K562 (cell line): Measurements from ENCODE around the gene CCDC85C. TPM values are rescaled to one million over a fixed set of nuclear protein-coding genes. Genes with fewer than 3 reads are reported as not detected.

ENCODE experiments used
- ATF1 ChIP-seq, 2 experiments: fragments of 450-650 bp in 1 of 2; IDR thresholded peaks; 2 replicates each; pipeline ENCODE4 v1.6.1; 2016; ENCODE audit warnings: missing compliant biosample characterization in 1 of 2, missing genetic modification characterization in 1 of 2
- C11orf30 ChIP-seq: fragments of 450-650 bp; IDR thresholded peaks from 2 replicates; pipeline ENCODE4 v1.6.1; 2016; ENCODE audit warnings: low read depth, mild to moderate bottlenecking
- CREM ChIP-seq: IDR thresholded peaks from 2 replicates; pipeline ENCODE4 v1.6.1; 2014; ENCODE audit warnings: antibody characterized with exemption, low read depth
- CTBP1 ChIP-seq: fragments of 450-650 bp; IDR thresholded peaks from 2 replicates; pipeline ENCODE4 v1.6.1; 2016; ENCODE audit warnings: borderline replicate concordance
- EP300 ChIP-seq: IDR thresholded peaks from 2 replicates; pipeline ENCODE4 v1.6.1; 2012; ENCODE audit warnings: low read length, improper control_type of control experiment
- EP400 ChIP-seq: fragments of 450-650 bp; IDR thresholded peaks from 2 replicates; pipeline ENCODE4 v1.6.1; 2017; ENCODE audit warnings: antibody characterized with exemption, mild to moderate bottlenecking, moderate library complexity
- GABPA ChIP-seq: fragments of 200-800 bp; sonication (Bioruptor generic); conservative IDR thresholded peaks from 2 replicates; pipeline ENCODE4 v1.6.1; 2016; ENCODE audit warnings: low read depth, missing genetic modification characterization, missing compliant biosample characterization
- GTF2A2 ChIP-seq: IDR thresholded peaks from 2 replicates; pipeline ENCODE4 v1.6.1; 2016; ENCODE audit warnings: mild to moderate bottlenecking, missing genetic modification characterization, missing compliant biosample characterization
- HDAC1 ChIP-seq, 2 experiments: fragments of 450-650 bp; IDR thresholded peaks; 2 replicates each; pipeline ENCODE4 v1.6.1; 2016 to 2017; ENCODE audit warnings: inconsistent platforms in 1 of 2, mild to moderate bottlenecking in 1 of 2, moderate library complexity in 1 of 2
- JUN ChIP-seq, 2 experiments: sonication (generic) in 1 of 2; formaldehyde crosslinking in 1 of 2; IDR thresholded peaks; 2 replicates each; pipeline versions ENCODE4 v1.6.1 to v1.8.0; 2012 to 2022; ENCODE audit warnings: borderline replicate concordance in 2 of 2, mild to moderate bottlenecking in 2 of 2, improper control_type of control experiment in 1 of 2, low read depth in 1 of 2, low read length in 1 of 2, missing genetic modification reagents in 1 of 2
- JUND ChIP-seq, 2 experiments: IDR thresholded peaks; 2 replicates in 1 of 2; 3 replicates in 1 of 2; pipeline ENCODE4 v1.6.1; 2011; ENCODE audit warnings: borderline replicate concordance in 2 of 2, low read depth in 2 of 2, low read length in 2 of 2, improper control_type of control experiment in 1 of 2, missing biosample characterization in 1 of 2, missing genetic modification characterization in 1 of 2, missing genetic modification reagents in 1 of 2
- MYNN ChIP-seq, 2 experiments: sonication (generic); formaldehyde crosslinking in 1 of 2; IDR thresholded peaks; 2 replicates each; pipeline versions ENCODE4 v1.5.0 to v1.6.1; 2016 to 2020; ENCODE audit warnings: antibody characterized with exemption in 1 of 2, missing genetic modification reagents in 1 of 2
- NFE2L1 ChIP-seq: fragments of 450-650 bp; IDR thresholded peaks from 2 replicates; pipeline ENCODE4 v1.6.1; 2016; ENCODE audit warnings: missing genetic modification characterization, low read depth, mild to moderate bottlenecking, missing compliant biosample characterization, moderate library complexity, borderline replicate concordance
- NFIC ChIP-seq: fragments of 450-650 bp; IDR thresholded peaks from 2 replicates; pipeline ENCODE4 v1.6.1; 2017; ENCODE audit warnings: mild to moderate bottlenecking, inconsistent platforms
- PHF8 ChIP-seq: fragments of 200-600 bp; sonication (generic); IDR thresholded peaks from 2 replicates; pipeline ENCODE4 v1.6.1; 2012; ENCODE audit warnings: mixed run types, mild to moderate bottlenecking, inconsistent platforms, low read length, moderate library complexity, borderline replicate concordance
- PML ChIP-seq: IDR thresholded peaks from 2 replicates; pipeline ENCODE4 v1.6.1; 2012; ENCODE audit warnings: low read length, inconsistent platforms
- RCOR1 ChIP-seq, 2 experiments: IDR thresholded peaks; 2 replicates each; pipeline ENCODE4 v1.6.1; 2012; ENCODE audit warnings: low read depth in 2 of 2, low read length in 2 of 2, borderline replicate concordance in 1 of 2, improper control_type of control experiment in 1 of 2
- SMARCA4 ChIP-seq: fragments of 450-650 bp; IDR thresholded peaks from 2 replicates; pipeline ENCODE4 v1.6.1; 2016
- SPI1 ChIP-seq: IDR thresholded peaks from 2 replicates; pipeline ENCODE4 v1.6.1; 2011; ENCODE audit warnings: low read depth, low read length, control low read depth, borderline replicate concordance
- TBL1XR1 ChIP-seq, 2 experiments: IDR thresholded peaks; 2 replicates each; pipeline ENCODE4 v1.6.1; 2012; ENCODE audit warnings: improper control_type of control experiment in 2 of 2, low read length in 2 of 2, mild to moderate bottlenecking in 1 of 2
- ZBTB49 ChIP-seq: sonication (generic); formaldehyde crosslinking; IDR thresholded peaks from 2 replicates; pipeline ENCODE4 v1.8.0; 2022; ENCODE audit warnings: missing genetic modification reagents, mild to moderate bottlenecking, borderline replicate concordance
- ZNF224 ChIP-seq: sonication (generic); formaldehyde crosslinking; IDR thresholded peaks from 2 replicates; pipeline ENCODE4 v1.8.0; 2022; ENCODE audit warnings: mild to moderate bottlenecking, missing genetic modification reagents
- ZNF239 ChIP-seq: fragments of 250-450 bp; sonication (Bioruptor Pico); IDR thresholded peaks from 2 replicates; pipeline ENCODE4 v1.4.0; 2020; ENCODE audit warnings: mild to moderate bottlenecking
- polyA plus RNA-seq, 8 experiments: library from polyadenylated mRNA; depleted of rRNA in 4 of 8; stranded (reverse) in 5 of 8; unstranded in 3 of 8; fragments of >200 nt; fragmentation: Nextera tagmentation in 2 of 8; fragmentation: Illumina TruSeq in 1 of 8; extraction: Ambion mirVana in 2 of 8; extraction: Trizol in 1 of 8; gene quantifications; 2 replicates each; pipeline versions ENCODE4 v1.2.1 to v1.2.3, GENCODE V29; 2011 to 2014; ENCODE audit warnings: inconsistent platforms in 1 of 8, missing spikeins in 1 of 8
- total RNA-seq, 7 experiments: library from RNA; depleted of rRNA in 6 of 7; stranded (reverse); fragments of >200 nt in 6 of 7; fragmentation: Illumina TruSeq in 2 of 7; extraction: Trizol in 2 of 7; gene quantifications; 2 replicates each; pipeline versions ENCODE4 v1.2.1 to v1.2.3, GENCODE V29; 2011 to 2021; ENCODE audit warnings: low replicate concordance in 1 of 7
- TF ChIP-seq, protein P1 (sequence below): sonication (generic); formaldehyde crosslinking; IDR thresholded peaks from 2 replicates; pipeline ENCODE4 v1.4.0; 2020; ENCODE audit warnings: mild to moderate bottlenecking, missing genetic modification reagents

CCDC85C gene
- total and polyA plus RNA-seq, 9 of the 15 experiments (the other 6 are each of a cell fraction or from before 2014, with no cell fraction given), result 0.18 to 22.0 (median 6.3) TPM

DNA sequence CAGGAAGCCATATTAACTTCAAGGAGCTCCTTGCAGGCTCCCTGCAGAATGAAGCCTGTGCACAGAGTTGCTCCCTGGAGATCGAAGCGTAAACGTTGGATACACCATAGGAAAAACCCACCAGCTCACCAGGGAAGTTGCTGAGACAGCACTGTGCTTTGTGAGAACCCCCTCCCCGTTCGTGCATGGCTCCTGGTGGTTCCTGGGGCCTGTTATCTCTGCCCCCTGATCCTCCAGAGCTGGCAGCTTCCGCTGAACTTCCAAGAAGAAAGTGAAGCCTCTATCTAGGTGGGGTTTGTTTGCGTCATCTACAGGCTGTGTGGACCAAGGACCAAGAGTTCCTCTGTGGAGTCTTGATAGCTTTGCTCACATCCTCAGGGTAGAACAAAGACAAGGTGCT lies 2.4 kb upstream of the CCDC85C start (continued):
- TF ChIP-seq, protein P1, sequence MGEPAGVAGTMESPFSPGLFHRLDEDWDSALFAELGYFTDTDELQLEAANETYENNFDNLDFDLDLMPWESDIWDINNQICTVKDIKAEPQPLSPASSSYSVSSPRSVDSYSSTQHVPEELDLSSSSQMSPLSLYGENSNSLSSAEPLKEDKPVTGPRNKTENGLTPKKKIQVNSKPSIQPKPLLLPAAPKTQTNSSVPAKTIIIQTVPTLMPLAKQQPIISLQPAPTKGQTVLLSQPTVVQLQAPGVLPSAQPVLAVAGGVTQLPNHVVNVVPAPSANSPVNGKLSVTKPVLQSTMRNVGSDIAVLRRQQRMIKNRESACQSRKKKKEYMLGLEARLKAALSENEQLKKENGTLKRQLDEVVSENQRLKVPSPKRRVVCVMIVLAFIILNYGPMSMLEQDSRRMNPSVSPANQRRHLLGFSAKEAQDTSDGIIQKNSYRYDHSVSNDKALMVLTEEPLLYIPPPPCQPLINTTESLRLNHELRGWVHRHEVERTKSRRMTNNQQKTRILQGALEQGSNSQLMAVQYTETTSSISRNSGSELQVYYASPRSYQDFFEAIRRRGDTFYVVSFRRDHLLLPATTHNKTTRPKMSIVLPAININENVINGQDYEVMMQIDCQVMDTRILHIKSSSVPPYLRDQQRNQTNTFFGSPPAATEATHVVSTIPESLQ (CRISPR knock-in tag), result no peak
- TF ChIP-seq TBL1XR1 (IDR thresholded peaks at IDR 0.05; ENCODE audit: low read length in 2 of 2), result peak in 1 of 2 experiments; percentile 67; a peak in 1 of 4 replicates
- TF ChIP-seq ZBTB49 (CRISPR knock-in tag), result no peak
- TF ChIP-seq PHF8, result 0 out of 2 replicates have a peak, but pooled peaks have one; percentile 14
- TF ChIP-seq CTBP1, result peak; percentile 44; the same call in 1 of the 2 replicates
- peak; percentile 66 for TF ChIP-seq CREM
- TF ChIP-seq NFE2L1 (tag), result no peak
- TF ChIP-seq GABPA, result peak; percentile 26; the same call in 1 of the 2 replicates
- peak; percentile 66 for TF ChIP-seq C11orf30
- peak; percentile 60 for TF ChIP-seq SMARCA4
- TF ChIP-seq JUN (IDR thresholded peaks at IDR 0.05; ENCODE audit: borderline replicate concordance, low read depth, low read length), result peak; percentile 33; the same call in 1 of the 2 replicates
- TF ChIP-seq JUN (CRISPR knock-in tag; IDR thresholded peaks at IDR 0.05; ENCODE audit: borderline replicate concordance), result no peak
- TF ChIP-seq EP300, result peak; percentile 69; the same call in 1 of the 2 replicates
- TF ChIP-seq SPI1, result 0 out of 2 replicates have a peak, but pooled peaks have one; percentile 34
- TF ChIP-seq MYNN (IDR thresholded peaks at IDR 0.05), result peak; percentile 20; the same call in 1 of the 2 replicates
- TF ChIP-seq MYNN (CRISPR knock-in tag; IDR thresholded peaks at IDR 0.05), result no peak
- TF ChIP-seq NFIC, result peak; percentile 29
- no peak for TF ChIP-seq PML
- TF ChIP-seq EP400, result 0 out of 2 replicates have a peak, but pooled peaks have one; percentile 32
- TF ChIP-seq JUND (IDR thresholded peaks at IDR 0.05; ENCODE audit: borderline replicate concordance, low read depth, low read length), result peak; percentile 56
- TF ChIP-seq JUND (tag; IDR thresholded peaks at IDR 0.05; ENCODE audit: borderline replicate concordance, low read depth, low read length), result no peak; the same call in 2 of the 3 replicates
- no peak for TF ChIP-seq GTF2A2 (tag)
- no peak for TF ChIP-seq ATF1 (CRISPR knock-in tag; IDR thresholded peaks at IDR 0.05)
- TF ChIP-seq ATF1 (tag; IDR thresholded peaks at IDR 0.05), result peak; percentile 25; the same call in 1 of the 2 replicates
- peak in 1 of 2 experiments; percentile 64; a peak in 3 of 4 replicates for TF ChIP-seq RCOR1 (IDR thresholded peaks at IDR 0.05; ENCODE audit: borderline replicate concordance in 1 of 2, low read depth in 2 of 2, low read length in 2 of 2)
- 0 out of 4 replicates have a peak, but pooled peaks of 1 of the 2 experiments have one; percentile 15 for TF ChIP-seq HDAC1 (IDR thresholded peaks at IDR 0.05)
- no peak for TF ChIP-seq ZNF239 (CRISPR knock-in tag)
- TF ChIP-seq ZNF224 (CRISPR knock-in tag), result no peak
- TF ChIP-seq, all 486 proteins: peak for 34
